ENCODE measurements around the gene PPP3CB.

The PPP3CB gene

DNA sequence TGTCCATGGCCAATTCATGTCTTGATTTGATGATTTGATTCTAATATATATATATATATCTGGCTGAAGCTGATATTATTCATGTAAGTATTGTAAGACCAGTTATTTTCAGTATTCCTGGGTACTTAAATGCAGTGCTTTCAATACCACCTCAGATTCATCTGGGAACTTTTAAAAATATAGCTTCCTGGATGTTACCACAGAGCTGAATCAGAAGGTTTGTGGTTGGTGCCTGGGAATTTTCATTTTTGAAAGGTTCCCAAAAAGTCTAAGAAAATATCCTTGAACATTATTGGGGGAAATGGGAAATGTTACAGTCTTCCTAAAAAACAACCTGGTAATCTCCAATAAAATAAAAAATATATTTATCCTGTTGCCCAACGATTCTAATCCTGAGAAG is 10.7 kb upstream of the PPP3CB start:
- FAIRE-seq (no peak), DNase-seq (ENCODE audit: insufficient read length) (no peak)
- TF ChIP-seq POLR2A (IDR thresholded peaks at IDR 0.05; ENCODE audit: low read depth, low read length), result no peak
- no peak for TF ChIP-seq POLR2AphosphoS5 (IDR thresholded peaks at IDR 0.05; ENCODE audit: low read depth, low read length)
- no peak for TF ChIP-seq TAF1 (IDR thresholded peaks at IDR 0.05; ENCODE audit: borderline replicate concordance, low read depth, low read length)

DNA sequence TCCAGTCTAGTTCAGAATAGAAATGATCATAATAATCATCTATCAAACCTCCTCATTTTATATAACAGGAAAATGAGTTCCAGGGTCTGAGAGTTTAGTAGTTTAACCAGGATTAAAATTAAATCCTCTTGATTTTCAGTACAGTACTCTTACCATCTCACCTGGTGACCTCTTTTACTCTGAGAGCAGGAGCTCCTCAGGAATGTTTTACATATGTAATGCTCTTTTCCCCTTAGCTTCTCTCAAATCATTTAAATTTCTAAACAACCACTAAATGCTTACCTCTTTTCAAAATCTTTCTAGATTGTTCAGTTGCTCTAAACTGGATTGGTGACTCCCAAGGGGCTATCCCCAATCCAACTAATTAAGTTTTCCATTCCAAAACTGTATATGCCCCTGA is 10.2 kb upstream of the PPP3CB start:
- TF ChIP-seq TAF1 (IDR thresholded peaks at IDR 0.05; ENCODE audit: borderline replicate concordance, low read depth, low read length) (no peak), POLR2AphosphoS5 (IDR thresholded peaks at IDR 0.05; ENCODE audit: low read depth, low read length) (no peak), POLR2A (IDR thresholded peaks at IDR 0.05; ENCODE audit: low read depth, low read length) (no peak)
- no peak for FAIRE-seq

DNA sequence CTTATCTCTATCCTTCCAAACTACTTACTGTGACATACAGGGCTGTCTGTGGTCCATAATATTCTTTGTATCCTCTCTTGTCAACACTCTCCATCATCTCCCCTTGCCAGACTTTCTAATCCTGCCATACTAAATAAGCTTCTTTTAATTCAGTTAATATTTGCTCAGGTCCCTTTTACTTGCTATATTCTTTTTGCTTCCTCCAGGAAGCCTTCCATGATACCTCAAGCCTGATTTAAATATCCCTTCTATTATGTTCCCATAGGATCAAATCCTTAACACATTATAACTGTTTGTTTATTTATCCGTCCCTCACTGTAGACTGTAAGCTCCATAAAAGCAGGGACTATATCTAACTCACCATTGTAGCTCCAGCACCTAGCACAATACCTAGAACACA is 7.2 kb upstream of the PPP3CB start:
- no peak for FAIRE-seq
- DNase-seq (ENCODE audit: insufficient read length), result no peak
- TF ChIP-seq POLR2AphosphoS5 (IDR thresholded peaks at IDR 0.05; ENCODE audit: low read depth, low read length) (no peak), TAF1 (IDR thresholded peaks at IDR 0.05; ENCODE audit: borderline replicate concordance, low read depth, low read length) (no peak), POLR2A (IDR thresholded peaks at IDR 0.05; ENCODE audit: low read depth, low read length) (no peak)

More for the DNA sequence above, 10.2 kb upstream of the PPP3CB start:
- no peak for DNase-seq (ENCODE audit: insufficient read length)

DNA sequence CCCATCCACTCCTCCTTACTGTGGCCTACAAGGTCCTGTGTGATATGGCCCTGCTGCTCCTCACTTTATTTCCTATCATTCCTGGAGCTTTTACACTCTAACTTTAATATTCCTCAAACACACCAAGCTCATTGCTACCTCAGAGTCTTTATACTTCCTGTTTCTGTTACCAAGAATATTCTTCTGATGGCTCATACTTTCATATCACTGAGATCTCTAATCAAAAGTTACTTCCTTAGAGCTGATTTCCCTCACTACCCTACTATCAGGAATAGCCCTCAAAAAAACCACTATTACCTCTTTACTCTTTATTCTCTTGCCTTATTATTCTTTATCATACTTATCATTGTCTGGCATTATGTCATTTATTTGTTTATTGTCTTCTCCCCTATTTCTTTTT is 5.8 kb upstream of the PPP3CB start:
- DNase-seq (ENCODE audit: insufficient read length) (no peak), FAIRE-seq (no peak)
- TF ChIP-seq POLR2AphosphoS5 (IDR thresholded peaks at IDR 0.05; ENCODE audit: low read depth, low read length) (no peak), POLR2A (IDR thresholded peaks at IDR 0.05; ENCODE audit: low read depth, low read length) (no peak), TAF1 (IDR thresholded peaks at IDR 0.05; ENCODE audit: borderline replicate concordance, low read depth, low read length) (no peak)

DNA sequence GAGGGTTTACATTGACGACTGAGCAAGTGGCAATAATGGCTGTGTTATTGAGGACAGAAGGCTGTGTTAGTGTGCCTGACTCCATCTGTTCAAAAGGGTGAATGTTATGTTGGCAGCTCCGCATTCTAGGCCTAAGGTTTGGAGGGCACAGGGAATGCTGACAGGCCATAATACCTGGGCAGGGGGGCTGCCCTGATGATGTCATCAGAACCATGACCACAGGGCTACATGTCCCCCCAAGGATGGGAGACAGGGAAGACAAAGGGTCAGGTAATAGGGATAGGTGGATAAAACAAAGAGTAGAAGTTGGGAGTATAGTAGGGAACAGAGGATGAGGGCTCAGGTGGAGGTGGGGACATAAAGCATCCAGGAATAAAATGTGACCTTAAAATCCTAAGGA is 1.8 kb upstream of the PPP3CB start:
- no peak for FAIRE-seq
- TF ChIP-seq POLR2A (IDR thresholded peaks at IDR 0.05; ENCODE audit: low read depth, low read length), result no peak
- no peak for TF ChIP-seq TAF1 (IDR thresholded peaks at IDR 0.05; ENCODE audit: borderline replicate concordance, low read depth, low read length)
- no peak for TF ChIP-seq POLR2AphosphoS5 (IDR thresholded peaks at IDR 0.05; ENCODE audit: low read depth, low read length)
- DNase-seq (ENCODE audit: insufficient read length), result no peak

DNA sequence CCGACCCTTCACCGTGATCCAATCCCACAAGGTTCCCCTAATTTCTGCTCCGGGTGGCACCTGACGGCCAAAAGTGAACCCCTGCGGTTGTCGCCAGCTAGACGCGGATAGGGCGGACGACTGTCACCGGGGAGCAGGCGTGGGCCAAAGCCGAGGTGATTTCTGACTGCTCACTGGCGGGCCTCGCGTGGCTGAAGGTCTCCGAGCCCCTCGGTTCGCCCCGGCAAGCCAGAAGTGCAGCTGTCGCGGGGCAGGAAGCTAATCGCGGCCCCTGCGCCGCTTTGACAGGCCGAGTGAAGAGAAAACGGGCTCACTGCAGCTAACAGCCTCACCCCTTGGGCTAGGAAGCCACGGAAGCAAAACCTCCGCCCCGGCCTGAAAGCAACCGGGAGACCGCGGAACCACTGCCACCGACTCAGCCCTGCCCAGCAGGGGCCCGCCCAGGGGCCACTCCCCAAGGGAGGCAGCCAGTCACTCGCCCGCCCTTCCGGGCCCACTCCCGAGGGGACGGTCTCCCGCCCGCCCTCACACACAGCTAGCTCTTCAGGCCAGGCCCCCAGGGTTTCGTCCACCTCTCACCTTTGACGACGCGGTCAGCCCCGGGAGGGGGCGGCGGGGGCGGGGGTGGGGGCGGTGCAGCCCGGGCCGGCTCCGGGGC is 469 bp downstream of the PPP3CB start:
- FAIRE-seq (no peak), DNase-seq (ENCODE audit: insufficient read length) (peak; percentile 80)
- TF ChIP-seq POLR2AphosphoS5 (IDR thresholded peaks at IDR 0.05; ENCODE audit: low read depth, low read length), result peak; percentile 81; the same call in 1 of the 2 replicates
- peak; percentile 82 for TF ChIP-seq POLR2A (IDR thresholded peaks at IDR 0.05; ENCODE audit: low read depth, low read length)
- peak; percentile 45; the same call in 1 of the 2 replicates for TF ChIP-seq TAF1 (IDR thresholded peaks at IDR 0.05; ENCODE audit: borderline replicate concordance, low read depth, low read length)

DNA sequence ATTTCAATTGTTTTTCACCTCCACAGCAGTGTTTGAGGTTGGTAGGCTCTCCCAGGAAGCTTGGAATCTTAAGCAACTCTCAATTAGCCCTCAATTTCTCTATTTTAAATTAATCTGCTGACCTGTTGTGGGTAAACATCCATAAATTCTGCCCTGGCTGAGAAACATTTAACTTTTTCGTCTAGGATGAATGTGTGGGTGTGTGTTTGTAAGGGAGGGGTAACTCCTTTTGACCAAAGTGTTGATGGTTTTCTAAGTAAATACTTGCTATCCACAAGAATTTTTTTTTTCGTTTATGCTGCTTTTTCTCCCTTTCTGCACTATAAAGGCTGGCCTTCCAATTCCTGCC is 973 bp downstream of the PPP3CB start:
- FAIRE-seq (peak; percentile 48), DNase-seq (ENCODE audit: insufficient read length) (no peak)
- TF ChIP-seq TAF1 (IDR thresholded peaks at IDR 0.05; ENCODE audit: borderline replicate concordance, low read depth, low read length), result no peak
- no peak for TF ChIP-seq POLR2A (IDR thresholded peaks at IDR 0.05; ENCODE audit: low read depth, low read length)
- TF ChIP-seq POLR2AphosphoS5 (IDR thresholded peaks at IDR 0.05; ENCODE audit: low read depth, low read length), result no peak

DNA sequence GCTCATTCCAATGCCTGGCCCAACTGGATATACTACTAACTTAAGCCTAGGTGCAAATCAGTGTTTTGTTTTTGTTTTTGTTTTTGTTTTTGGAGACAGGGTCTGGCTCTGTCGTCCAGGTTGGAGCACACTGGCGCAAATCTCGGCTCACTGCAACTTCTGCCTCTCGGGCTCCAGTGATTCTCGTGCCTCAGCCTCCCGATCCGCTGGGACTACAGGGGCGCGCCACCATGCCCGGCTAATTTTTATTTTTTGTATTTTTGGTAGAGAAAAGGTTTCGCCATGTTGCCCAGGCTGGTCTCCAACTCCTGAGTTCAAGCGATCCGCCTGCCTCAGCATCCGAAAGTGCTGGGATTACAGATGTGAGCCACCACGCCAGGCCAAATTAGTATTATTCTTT is 1.6 kb downstream of the PPP3CB start:
- FAIRE-seq, result no peak
- no peak for DNase-seq (ENCODE audit: insufficient read length)
- no peak for TF ChIP-seq TAF1 (IDR thresholded peaks at IDR 0.05; ENCODE audit: borderline replicate concordance, low read depth, low read length)
- no peak for TF ChIP-seq POLR2AphosphoS5 (IDR thresholded peaks at IDR 0.05; ENCODE audit: low read depth, low read length)
- TF ChIP-seq POLR2A (IDR thresholded peaks at IDR 0.05; ENCODE audit: low read depth, low read length), result no peak

DNA sequence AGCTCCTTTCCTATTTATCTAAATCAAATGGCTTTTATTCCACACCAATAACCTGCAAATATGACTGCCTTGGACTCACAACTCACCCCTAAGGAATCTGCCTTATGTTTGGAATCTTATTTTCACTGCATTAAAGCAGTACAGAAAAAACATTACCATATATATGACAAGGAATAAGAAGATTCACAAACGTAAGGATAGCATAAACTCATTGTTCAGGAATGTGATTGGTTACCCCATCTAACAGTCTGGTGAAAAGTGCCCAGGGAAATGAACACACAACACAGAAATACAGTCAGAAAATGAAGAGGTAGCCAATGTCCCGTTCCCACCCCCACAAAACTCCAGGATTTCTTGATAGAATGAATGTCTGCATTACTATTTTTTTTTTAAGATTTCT is 2.0 kb downstream of the PPP3CB start:
- FAIRE-seq, result no peak
- no peak for DNase-seq (ENCODE audit: insufficient read length)
- TF ChIP-seq POLR2AphosphoS5 (IDR thresholded peaks at IDR 0.05; ENCODE audit: low read depth, low read length), result no peak
- TF ChIP-seq TAF1 (IDR thresholded peaks at IDR 0.05; ENCODE audit: borderline replicate concordance, low read depth, low read length), result no peak
- TF ChIP-seq POLR2A (IDR thresholded peaks at IDR 0.05; ENCODE audit: low read depth, low read length), result no peak

DNA sequence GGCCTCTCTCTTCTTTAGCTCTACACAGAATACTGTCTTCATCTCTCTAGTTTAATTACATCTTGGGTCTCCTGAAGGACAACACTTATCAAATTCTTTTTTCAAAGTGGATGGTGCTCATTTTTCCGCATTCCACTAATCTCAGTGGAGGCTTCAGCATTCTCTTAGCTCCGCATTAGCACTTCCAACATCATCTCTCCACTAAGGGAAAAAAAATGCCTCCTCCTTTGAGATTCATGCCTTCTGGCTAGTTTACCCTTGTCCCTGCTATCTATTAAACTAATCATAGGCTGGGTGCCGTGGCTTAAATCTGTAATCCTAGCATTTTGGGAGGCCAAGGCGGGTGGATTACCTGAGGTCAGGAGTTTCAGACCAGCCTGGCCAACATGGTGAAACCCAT is 9.2 kb downstream of the PPP3CB start:
- no peak for TF ChIP-seq POLR2AphosphoS5 (IDR thresholded peaks at IDR 0.05; ENCODE audit: low read depth, low read length)
- DNase-seq (ENCODE audit: insufficient read length) (no peak), FAIRE-seq (no peak)

DNA sequence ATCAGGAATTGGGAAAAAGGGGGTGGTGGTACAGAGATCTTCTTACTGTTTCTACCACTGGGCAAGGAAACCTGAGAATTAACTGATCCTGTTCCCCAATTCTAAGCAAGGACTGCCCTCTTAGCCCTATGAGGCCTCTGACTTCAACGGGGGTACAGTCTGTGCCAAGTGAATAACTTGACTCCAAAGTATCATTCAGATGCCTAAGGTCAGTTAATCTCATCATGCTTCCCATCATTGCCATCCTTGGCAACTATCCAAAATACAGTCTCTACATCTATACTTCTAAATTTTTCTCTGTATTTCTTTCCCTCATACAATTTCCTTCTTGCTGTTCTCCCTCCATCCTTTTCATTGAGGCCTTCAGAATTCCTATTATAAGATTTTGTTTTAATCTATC is 10.5 kb downstream of the PPP3CB start:
- FAIRE-seq (no peak), DNase-seq (ENCODE audit: insufficient read length) (no peak)
- TF ChIP-seq TAF1 (IDR thresholded peaks at IDR 0.05; ENCODE audit: borderline replicate concordance, low read depth, low read length), result no peak
- no peak for TF ChIP-seq POLR2AphosphoS5 (IDR thresholded peaks at IDR 0.05; ENCODE audit: low read depth, low read length)
- no peak for TF ChIP-seq POLR2A (IDR thresholded peaks at IDR 0.05; ENCODE audit: low read depth, low read length)

DNA sequence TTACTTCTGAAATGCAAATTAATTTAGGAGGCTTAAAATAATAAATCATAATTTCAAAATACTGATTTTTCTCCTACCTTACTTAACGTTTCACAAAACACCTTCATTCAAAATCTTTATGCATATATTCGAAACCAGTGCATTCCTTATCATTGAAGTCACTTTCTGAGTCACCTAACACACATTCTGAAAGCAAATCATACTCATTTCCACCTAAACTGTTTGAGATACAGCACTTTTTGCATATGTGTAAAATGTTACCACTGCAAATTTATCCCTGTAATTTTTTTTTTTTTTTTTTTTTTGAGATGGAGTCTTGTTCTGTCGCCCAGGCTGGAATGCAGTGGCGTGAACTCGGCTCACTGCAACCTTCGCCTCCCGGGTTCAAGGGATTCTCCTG is 15.7 kb downstream of the PPP3CB start:
- DNase-seq (ENCODE audit: insufficient read length), result no peak
- TF ChIP-seq POLR2AphosphoS5 (IDR thresholded peaks at IDR 0.05; ENCODE audit: low read depth, low read length) (no peak), POLR2A (IDR thresholded peaks at IDR 0.05; ENCODE audit: low read depth, low read length) (no peak), TAF1 (IDR thresholded peaks at IDR 0.05; ENCODE audit: borderline replicate concordance, low read depth, low read length) (no peak)
- FAIRE-seq, result no peak

DNA sequence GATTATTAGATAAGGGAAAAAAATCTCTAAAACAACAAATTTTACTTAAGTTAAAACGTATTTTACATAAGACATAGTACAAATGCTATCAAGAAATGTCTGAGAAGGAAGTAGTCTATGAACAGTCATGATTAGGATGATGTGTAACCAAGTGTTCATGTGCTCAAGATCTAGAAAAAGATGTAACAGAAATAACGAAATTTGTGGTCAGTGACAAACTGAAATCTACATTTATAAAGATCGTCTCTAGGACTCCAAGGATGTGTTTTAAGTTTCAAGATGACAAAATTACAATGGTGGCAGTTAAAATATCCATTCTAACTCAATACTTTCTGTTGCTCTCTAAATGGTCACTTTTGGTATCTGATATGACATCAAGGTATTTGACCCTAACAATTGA is 17.2 kb downstream of the PPP3CB start:
- no peak for TF ChIP-seq POLR2AphosphoS5 (IDR thresholded peaks at IDR 0.05; ENCODE audit: low read depth, low read length)
- no peak for TF ChIP-seq POLR2A (IDR thresholded peaks at IDR 0.05; ENCODE audit: low read depth, low read length)
- TF ChIP-seq TAF1 (IDR thresholded peaks at IDR 0.05; ENCODE audit: borderline replicate concordance, low read depth, low read length), result no peak
- DNase-seq (ENCODE audit: insufficient read length) (no peak), FAIRE-seq (no peak)
